H1 (cell line): Measurements from ENCODE around the gene XNDC1N. TPM values are rescaled to one million over a fixed set of nuclear protein-coding genes. Genes with fewer than 3 reads are reported as not detected.
"Not testable (repeated sequence)": the region's sequence is repeated elsewhere in the genome, so short reads cannot be mapped to it uniquely, and the experiment has no call there.

ENCODE experiments used
- CTCF ChIA-PET: fragments of 300-600 bp; sonication (Branson Sonifier 250); formaldehyde crosslinking; loops from one replicate; lab custom pipeline; 2021; ENCODE audit not compliant: partially characterized antibody; lab: Charles Lee
- POLR2A ChIA-PET: fragments of 300-600 bp; sonication (Branson Sonifier 250); formaldehyde crosslinking; loops from one replicate; lab custom pipeline; 2021; ENCODE audit warnings: inconsistent platforms; ENCODE audit not compliant: partially characterized antibody; lab: Charles Lee
- DNase-seq, 2 experiments: peaks; one replicate each; pipeline versions ENCODE4 v3.0.0 to v3.0.0-alpha.2; 2010 to 2022; ENCODE audit warnings: low spot score in 2 of 2, low read depth in 1 of 2, mixed read lengths in 1 of 2
- FAIRE-seq: peaks from 2 replicates; lab custom pipeline; 2011; peaks lifted over from hg19 to GRCh38; lab: Jason Lieb, UNC
- H2AFZ ChIP-seq: 2 replicates; pipeline ENCODE4 v1.8.1; 2012; ENCODE audit warnings: low read length, inconsistent platforms
- H2AK5ac ChIP-seq: 2 replicates; pipeline ENCODE4 v1.6.1; 2013; ENCODE audit warnings: low read depth, low read length
- H2BK120ac ChIP-seq: replicated peaks from 2 replicates; pipeline ENCODE3; 2013; ENCODE audit warnings: low read depth, low read length, inconsistent platforms
- H2BK12ac ChIP-seq: 2 replicates; pipeline ENCODE4 v1.6.1; 2013; ENCODE audit warnings: low read depth, low read length
- H2BK15ac ChIP-seq: 2 replicates; pipeline ENCODE4 v1.6.1; 2013; ENCODE audit warnings: low read length
- H2BK20ac ChIP-seq: 2 replicates; pipeline ENCODE4 v1.6.1; 2013; ENCODE audit warnings: low read length
- H2BK5ac ChIP-seq: 2 replicates; pipeline ENCODE4 v1.6.1; 2013; ENCODE audit warnings: low read depth, low read length
- H3K14ac ChIP-seq: 2 replicates; pipeline ENCODE4 v1.6.1; 2013; ENCODE audit warnings: inconsistent platforms; ENCODE audit not compliant: insufficient read length
- H3K18ac ChIP-seq: 2 replicates; pipeline ENCODE4 v1.6.1; 2013; ENCODE audit warnings: low read length; ENCODE audit errors: extremely low read depth
- H3K23ac ChIP-seq: 2 replicates; pipeline ENCODE4 v1.6.1; 2013; ENCODE audit warnings: inconsistent platforms; ENCODE audit not compliant: insufficient read length
- H3K23me2 ChIP-seq: 2 replicates; pipeline ENCODE4 v1.6.1; 2013; ENCODE audit warnings: low read depth, low read length
- H3K27ac ChIP-seq: 2 replicates; pipeline ENCODE4 v1.6.1; 2011; ENCODE audit warnings: low read depth, low read length, inconsistent platforms
- H3K27me3 ChIP-seq, 4 experiments: replicated peaks in 1 of 4; 1 replicate in 1 of 4; 2 replicates in 3 of 4; pipeline versions ENCODE4 v1.6.1 to v1.8.1; 2011 to 2013; ENCODE audit warnings: low read length in 3 of 4, mild to moderate bottlenecking in 3 of 4, inconsistent platforms in 2 of 4, mixed read lengths in 2 of 4, moderate library complexity in 1 of 4; ENCODE audit not compliant: control insufficient read depth in 3 of 4, insufficient read depth in 3 of 4; ENCODE audit errors: extremely low read depth in 1 of 4
- H3K36me3 ChIP-seq, 4 experiments: 2 replicates each; pipeline versions ENCODE4 v1.6.1 to v1.8.1; 2011 to 2013; ENCODE audit warnings: mild to moderate bottlenecking in 4 of 4, low read length in 3 of 4, moderate library complexity in 2 of 4, control low read depth in 1 of 4, inconsistent platforms in 1 of 4; ENCODE audit not compliant: insufficient read depth in 4 of 4, control insufficient read depth in 2 of 4
- H3K4ac ChIP-seq: replicated peaks from 2 replicates; pipeline ENCODE3; 2013; ENCODE audit warnings: low read length, low read depth, mixed read lengths, inconsistent platforms; ENCODE audit not compliant: insufficient read length
- H3K4me1 ChIP-seq, 4 experiments: replicated peaks in 1 of 4; 1 replicate in 1 of 4; 2 replicates in 3 of 4; pipeline versions ENCODE4 v1.6.1 to v1.8.1; 2011 to 2013; ENCODE audit warnings: low read length in 3 of 4, inconsistent platforms in 2 of 4, mixed read lengths in 1 of 4; ENCODE audit not compliant: insufficient read depth in 4 of 4, control insufficient read depth in 3 of 4
- H3K4me2 ChIP-seq, 2 experiments: 2 replicates each; pipeline versions ENCODE4 v1.6.1 to v1.8.1; 2011 to 2013; ENCODE audit warnings: low read depth in 2 of 2, low read length in 2 of 2, control low read depth in 1 of 2, inconsistent platforms in 1 of 2, mild to moderate bottlenecking in 1 of 2; ENCODE audit not compliant: insufficient read depth in 1 of 2
- H3K4me3 ChIP-seq, 4 experiments: fragments of 200-600, 300-600 bp in 1 of 4; sonication (generic), shearing (Covaris generic), sonication (Bioruptor Twin) in 1 of 4; 2 replicates each; pipeline versions ENCODE4 v1.5.1 to v1.8.1; 2011 to 2016; ENCODE audit warnings: low read length in 4 of 4, low read depth in 3 of 4, control low read depth in 2 of 4, inconsistent platforms in 2 of 4, mild to moderate bottlenecking in 2 of 4, mixed read lengths in 1 of 4, moderate library complexity in 1 of 4; ENCODE audit not compliant: insufficient read depth in 2 of 4; ENCODE audit errors: extremely low read depth in 1 of 4
- H3K56ac ChIP-seq: replicated peaks from 2 replicates; pipeline ENCODE3; 2013; ENCODE audit warnings: low read depth, mild to moderate bottlenecking, mixed read lengths, low read length, inconsistent platforms; ENCODE audit not compliant: insufficient read length
- H3K79me1 ChIP-seq: 2 replicates; pipeline ENCODE4 v1.6.1; 2013; ENCODE audit warnings: low read depth, low read length, control low read depth
- H3K79me2 ChIP-seq, 2 experiments: 2 replicates each; pipeline versions ENCODE4 v1.6.1 to v1.8.1; 2012 to 2013; ENCODE audit warnings: low read length in 2 of 2, mild to moderate bottlenecking in 2 of 2, inconsistent platforms in 1 of 2; ENCODE audit not compliant: insufficient read depth in 2 of 2, control insufficient read depth in 1 of 2
- H3K9ac ChIP-seq, 4 experiments: replicated peaks in 1 of 4; 1 replicate in 1 of 4; 2 replicates in 3 of 4; pipeline versions ENCODE4 v1.6.1 to v1.8.1; 2011 to 2013; ENCODE audit warnings: low read depth in 3 of 4, low read length in 3 of 4, control low read depth in 2 of 4, mild to moderate bottlenecking in 2 of 4, moderate library complexity in 2 of 4, inconsistent platforms in 1 of 4; ENCODE audit errors: extremely low read depth in 1 of 4
- H3K9me3 ChIP-seq, 2 experiments: 2 replicates each; pipeline versions ENCODE4 v1.6.1 to v1.8.1; 2012 to 2013; ENCODE audit warnings: mild to moderate bottlenecking in 2 of 2, moderate library complexity in 2 of 2, control low read depth in 1 of 2, inconsistent platforms in 1 of 2, low read depth in 1 of 2, low read length in 1 of 2, mixed read lengths in 1 of 2; ENCODE audit not compliant: insufficient read depth in 2 of 2
- H4K20me1 ChIP-seq, 2 experiments: replicated peaks in 1 of 2; 2 replicates each; pipeline versions ENCODE3 to v1.8.1; 2011 to 2013; ENCODE audit warnings: inconsistent platforms in 2 of 2, low read length in 2 of 2, mild to moderate bottlenecking in 1 of 2; ENCODE audit not compliant: insufficient read depth in 2 of 2, control insufficient read depth in 1 of 2
- H4K5ac ChIP-seq: 2 replicates; pipeline ENCODE4 v1.6.1; 2013; ENCODE audit warnings: low read length, low read depth, mixed read lengths, inconsistent platforms; ENCODE audit not compliant: insufficient read length
- H4K8ac ChIP-seq: 2 replicates; pipeline ENCODE4 v1.8.0; 2013; ENCODE audit warnings: mild to moderate bottlenecking, moderate library complexity, low read length, inconsistent platforms; ENCODE audit not compliant: insufficient read depth; ENCODE audit errors: extremely low read depth
- H4K91ac ChIP-seq: replicated peaks from 2 replicates; pipeline ENCODE3; 2013; ENCODE audit warnings: low read length, mixed read lengths, inconsistent platforms; ENCODE audit not compliant: insufficient read length
- WGBS, 2 experiments: shearing (Covaris generic) in 1 of 2; methylation state at CpG; one replicate each; pipeline versions ENCODE4 v1.1.6 to v1.1.7; 2013 to 2015; ENCODE audit warnings: low lambda C conversion rate in 2 of 2, mixed read lengths in 2 of 2, inconsistent platforms in 1 of 2, low coverage in 1 of 2, missing lambda C conversion rate in 1 of 2; ENCODE audit not compliant: insufficient replicate concordance in 2 of 2, insufficient coverage in 1 of 2, insufficient read length in 1 of 2; ENCODE audit errors: extremely low coverage in 1 of 2, missing lambda C conversion rate in 1 of 2; 5-methylcytosine and 5-hydroxymethylcytosine counted together
- polyA plus RNA-seq, 7 experiments: library from polyadenylated mRNA; depleted of rRNA in 3 of 7; stranded (reverse) in 5 of 7; unstranded in 2 of 7; fragments of >200 nt in 5 of 7; fragments of 200-250 nt in 2 of 7; gene quantifications; 1 replicate in 5 of 7; 2 replicates in 1 of 7; 4 replicates in 1 of 7; pipeline versions ENCODE4 v1.2.1 to v1.2.3, GENCODE V29; 2011 to 2013; ENCODE audit warnings: missing spikeins in 2 of 7, mixed read lengths in 2 of 7
- total RNA-seq: library from RNA; stranded (reverse); fragmentation: NEBNext Ultra II Directional; extraction: Animal tissue kit (Norgen Biotek cat#: 25700); gene quantifications from 2 replicates; pipeline ENCODE4 v1.2.1, GENCODE V29; 2021

Gene XNDC1N
- total and polyA plus RNA-seq, 2 of the 8 experiments (the other 6 are each of a cell fraction or from before 2014, with no cell fraction given): 5.8 to 7.5 TPM

DNA sequence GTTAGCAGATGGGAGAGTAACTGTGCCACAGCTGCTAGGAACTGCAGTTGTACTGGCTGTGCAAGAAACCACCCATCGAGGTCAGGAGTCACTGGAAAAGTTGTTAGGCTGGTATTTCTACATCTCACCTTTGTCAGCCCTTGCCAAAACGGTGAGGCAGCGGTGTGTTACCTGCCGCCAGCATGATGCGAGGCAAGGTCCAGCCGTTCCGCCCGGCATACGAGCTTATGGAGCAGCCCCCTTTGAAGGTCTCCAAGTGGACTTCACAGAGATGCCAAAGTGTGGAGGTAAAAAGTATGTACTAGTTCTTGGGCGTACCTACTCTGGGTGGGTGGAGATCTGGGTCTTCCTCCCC is 16.4 kb downstream of the XNDC1N start:
- H3K4me2 ChIP-seq, H2BK5ac ChIP-seq, H3K18ac ChIP-seq, H2BK12ac ChIP-seq, H3K27ac ChIP-seq, H3K23ac ChIP-seq, H2AFZ ChIP-seq, H3K79me1 ChIP-seq, H2BK15ac ChIP-seq, DNase-seq, H3K79me2 ChIP-seq, H3K27me3 ChIP-seq, H3K9ac ChIP-seq, H3K14ac ChIP-seq, H2BK120ac ChIP-seq, H3K4me3 ChIP-seq, FAIRE-seq, H4K20me1 ChIP-seq, H3K4me1 ChIP-seq, H3K4ac ChIP-seq, H4K91ac ChIP-seq, H2AK5ac ChIP-seq, H4K8ac ChIP-seq, H4K5ac ChIP-seq, H3K9me3 ChIP-seq, POLR2A ChIA-PET, H2BK20ac ChIP-seq, H3K23me2 ChIP-seq, H3K56ac ChIP-seq: not testable (repeated sequence)
- WGBS, 2 experiments: 90% methylated on average over 10 of the region's 10 CpGs; no CpG with 5 or more reads in 1 of the 2 experiments
- CTCF ChIA-PET: interaction anchor here (0.7 to 1.3 kb wide), 3 partner anchors 9 to 120 kb away, joined by 3 read pairs; no protein-coding TSS in a partner anchor
- H3K36me3 ChIP-seq: peaks cover 0 to 28% (median 16%) of the 10 kb centered on the region in 4 experiments; a peak in 6 of 8 replicates
